GM04504 (cell line): ENCODE results near the gene CHD9NB.
"Not testable (repeated sequence)": the region's sequence is repeated elsewhere in the genome, so short reads cannot be mapped to it uniquely, and the experiment has no call there.

Experiments
- DNase-seq: peaks from one replicate; pipeline ENCODE4 v3.0.0-alpha.2; 2012; ENCODE audit warnings: low read depth

The CHD9NB gene

DNA sequence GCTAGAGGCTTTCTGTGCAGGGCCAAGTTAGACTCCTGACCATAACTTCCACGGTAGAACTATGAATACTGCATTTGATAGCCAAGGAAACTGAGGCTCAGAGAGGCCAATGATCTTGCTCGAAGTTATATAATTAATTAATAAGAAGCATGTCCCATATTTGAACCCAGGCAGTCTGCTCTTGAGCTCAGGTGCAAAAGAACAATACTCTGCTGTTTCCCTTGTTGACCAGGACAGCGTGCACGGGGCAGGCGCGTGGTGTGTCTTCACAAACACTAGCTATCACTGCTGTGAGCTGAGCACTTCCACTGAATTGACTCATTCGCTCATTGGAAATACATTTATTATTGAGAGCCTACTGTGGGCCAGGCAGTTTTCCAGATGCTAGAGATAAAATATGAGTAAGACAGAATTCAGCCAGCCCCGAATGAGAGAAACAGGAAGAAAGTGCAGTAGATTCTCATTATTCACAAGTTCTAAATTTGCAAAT is 3.7 kb upstream of the CHD9NB start:
- no peak for DNase-seq

DNA sequence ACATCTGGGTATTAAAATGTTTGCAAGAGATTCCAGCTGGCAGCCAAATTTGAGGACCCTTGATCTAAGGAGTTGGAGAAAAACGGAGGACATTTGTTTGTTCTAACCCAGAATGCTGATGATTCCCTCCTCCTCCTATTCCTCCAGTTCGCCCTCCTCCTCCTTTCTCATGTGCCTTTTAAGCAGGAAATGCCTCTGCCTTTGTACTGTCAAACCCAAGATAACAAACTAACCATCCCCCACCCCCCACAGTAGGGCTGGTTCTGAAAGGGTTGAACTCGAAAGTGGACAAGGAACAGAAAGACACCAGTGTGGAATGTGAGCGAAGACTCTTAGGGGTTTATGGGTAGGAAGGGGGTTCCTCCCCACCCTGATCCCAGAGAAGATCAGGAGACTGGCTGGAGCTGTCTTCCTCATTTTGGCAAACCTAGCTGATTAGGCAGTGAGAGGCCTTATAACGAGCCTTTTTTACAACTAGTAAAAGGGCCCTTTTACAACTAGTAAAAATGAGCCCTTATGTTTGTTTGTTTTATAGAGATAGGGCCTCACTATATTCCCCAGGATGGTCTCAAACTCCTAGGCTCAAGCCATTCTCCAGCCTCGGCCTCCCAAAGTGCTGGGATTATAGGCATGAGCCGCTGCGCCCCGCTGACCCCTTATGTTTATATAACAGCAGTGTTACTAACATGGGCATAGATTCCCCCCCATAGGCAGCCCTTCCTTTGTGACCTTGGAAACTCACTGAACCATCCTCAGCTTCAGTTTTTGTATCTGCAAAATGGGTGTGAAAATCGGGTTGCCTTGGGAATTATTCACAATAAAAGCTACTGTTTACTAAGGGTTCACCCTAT is 3.1 kb upstream of the CHD9NB start:
- peak; percentile 35 for DNase-seq

DNA sequence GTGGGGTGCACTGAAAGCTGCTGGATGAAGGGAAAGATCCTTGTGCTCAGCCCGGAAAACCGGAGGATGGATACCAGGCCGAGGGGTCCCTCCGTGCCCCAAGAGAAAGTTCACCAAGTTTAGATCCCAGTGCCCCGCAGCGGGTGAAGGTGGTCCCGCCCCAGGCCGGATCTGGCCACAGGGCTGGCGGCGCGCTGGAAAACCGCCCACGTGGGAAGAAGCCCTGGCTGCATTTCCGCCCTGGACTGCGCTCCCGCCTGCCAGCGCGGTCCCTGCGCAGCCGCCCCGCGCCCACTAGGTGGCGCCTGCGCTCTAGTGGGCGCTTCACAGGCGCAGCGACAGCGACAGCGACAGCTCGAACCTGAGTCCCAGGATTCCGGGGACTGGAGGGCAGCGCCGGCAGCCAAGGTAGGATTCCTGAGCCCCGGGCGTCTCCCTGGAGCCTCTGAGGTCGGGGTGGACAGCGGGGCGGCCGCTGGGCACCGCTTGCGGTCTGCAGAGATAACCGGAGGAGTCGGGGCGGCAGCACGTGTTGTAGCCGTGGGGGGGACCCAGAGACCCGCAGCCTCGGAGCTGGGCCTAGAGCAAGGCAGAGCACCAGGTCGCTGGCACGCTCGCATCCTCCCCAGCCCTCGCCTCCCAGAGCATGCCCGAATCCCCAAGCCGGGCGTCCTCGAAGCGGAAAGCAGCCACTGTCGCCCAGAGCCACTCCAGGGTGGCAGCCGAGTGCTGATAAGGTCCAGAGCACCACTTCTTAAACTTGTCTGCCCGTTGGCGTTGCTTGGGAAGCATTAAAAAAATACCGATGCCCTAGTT is 2.2 kb upstream of the CHD9NB start, which contains the start of gene CHD9:
CHD9 (plus strand) TSS at position 322 of the 816 bp plus-strand sequence. CDS start 101,099 bp downstream, outside the sequence.
- DNase-seq: peak; percentile 76

DNA sequence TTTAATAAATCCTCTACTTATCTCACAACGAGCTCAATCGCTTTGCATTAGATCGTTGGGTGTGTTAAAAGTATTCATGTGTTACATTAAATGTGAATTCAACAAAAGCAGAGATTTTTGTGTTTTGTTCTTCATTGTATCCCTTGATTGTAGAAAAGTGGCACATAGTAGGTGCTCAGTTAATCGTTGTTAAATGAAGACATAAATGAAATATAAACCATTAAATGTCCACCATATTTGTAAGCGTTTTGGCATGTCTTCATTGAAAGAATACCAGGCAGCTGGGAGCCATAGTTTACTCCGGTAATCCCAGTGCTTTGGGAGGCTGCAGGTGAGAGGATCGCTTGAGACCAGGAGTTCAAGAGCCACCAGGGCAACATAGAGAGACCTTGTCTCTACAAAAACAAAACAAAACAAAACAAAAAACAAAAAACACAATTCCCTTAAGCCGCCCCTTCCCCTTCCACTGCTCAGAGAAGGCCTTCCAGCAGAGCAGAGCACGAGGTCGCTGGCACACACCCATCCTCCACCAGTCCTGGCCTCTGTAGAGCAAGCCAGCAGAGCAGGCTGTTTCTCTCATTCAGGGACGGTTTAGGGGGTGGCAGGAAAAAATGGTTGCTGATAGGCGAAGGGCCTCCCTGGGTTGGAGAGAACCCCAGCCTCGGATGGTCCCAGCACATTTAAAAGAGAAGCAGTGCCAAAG is 1.4 kb upstream of the CHD9NB start:
- DNase-seq: no peak

DNA sequence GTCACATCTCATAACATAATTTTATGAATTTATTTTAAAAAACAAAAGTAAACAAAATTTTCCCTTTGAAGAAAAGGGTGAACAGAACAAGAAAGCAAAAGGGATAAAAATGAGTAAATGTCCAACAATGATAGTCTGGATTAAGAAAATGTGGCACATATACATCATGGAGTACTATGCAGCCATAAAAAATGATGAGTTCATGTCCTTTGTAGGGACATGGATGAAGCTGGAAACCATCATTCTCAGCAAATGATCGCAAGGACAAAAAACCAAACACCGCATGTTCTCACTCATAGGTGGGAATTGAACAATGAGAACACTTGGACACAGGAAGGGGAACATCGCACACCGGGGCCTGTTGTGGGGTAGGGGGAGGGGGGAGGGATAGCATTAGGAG is 1.4 kb downstream of the CHD9NB start:
- DNase-seq: not testable (repeated sequence)

DNA sequence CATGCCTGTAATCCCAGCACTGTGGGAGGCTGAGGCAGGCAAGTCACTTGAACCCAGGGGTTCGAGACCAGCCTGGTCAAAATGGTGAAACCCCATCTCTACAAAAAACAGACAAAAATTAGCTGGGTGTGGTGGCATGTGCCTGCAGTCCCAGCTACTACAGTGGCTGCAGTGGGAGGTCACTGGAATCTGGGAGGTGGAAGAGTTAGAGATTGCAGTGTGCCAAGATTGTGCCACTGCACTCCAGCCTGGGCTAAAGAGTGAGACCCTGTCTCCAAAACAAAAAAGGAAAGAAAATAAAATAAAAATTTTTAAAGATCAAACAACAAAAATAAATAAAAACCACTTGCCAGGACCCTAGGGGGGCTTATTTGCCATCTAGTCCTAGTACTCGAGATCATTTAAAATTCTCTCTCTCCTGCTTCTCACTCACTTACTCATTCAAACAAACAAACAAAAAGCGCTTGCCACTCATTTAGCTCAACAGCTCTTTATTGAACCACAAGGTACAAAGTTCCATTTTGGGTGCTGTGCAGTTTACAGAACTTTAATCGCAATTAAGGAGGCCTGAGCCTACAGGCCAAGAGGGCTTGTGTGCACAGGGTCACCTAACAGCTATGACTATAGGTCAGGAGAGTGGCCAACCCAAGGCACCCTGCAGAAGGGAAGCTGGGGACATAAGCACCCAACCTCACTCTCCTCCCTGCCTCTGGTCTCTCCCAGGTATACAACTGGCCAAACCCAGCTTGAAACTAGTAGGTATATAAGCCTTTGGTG is 4.4 kb downstream of the CHD9NB start:
- DNase-seq: no peak

DNA sequence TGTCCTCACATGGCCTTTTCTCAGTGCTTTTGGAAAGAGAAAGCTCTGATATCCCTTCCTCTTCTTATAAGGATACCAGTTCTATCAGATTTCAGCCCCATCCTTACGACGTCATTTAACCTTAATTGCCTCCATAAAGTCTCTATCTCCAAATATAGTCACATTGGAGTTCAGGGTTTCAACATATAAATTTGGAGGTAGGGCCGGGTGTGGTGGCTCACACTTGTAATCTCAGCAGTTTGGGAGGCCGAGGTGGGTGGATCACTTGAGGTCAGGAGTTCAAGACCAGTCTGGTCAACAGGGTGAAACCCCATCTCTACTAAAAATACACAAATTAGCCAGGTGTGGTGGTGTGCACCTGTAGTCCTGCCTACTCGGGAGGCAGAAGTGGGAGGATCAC is 5.2 kb downstream of the CHD9NB start:
- not testable (repeated sequence) for DNase-seq

DNA sequence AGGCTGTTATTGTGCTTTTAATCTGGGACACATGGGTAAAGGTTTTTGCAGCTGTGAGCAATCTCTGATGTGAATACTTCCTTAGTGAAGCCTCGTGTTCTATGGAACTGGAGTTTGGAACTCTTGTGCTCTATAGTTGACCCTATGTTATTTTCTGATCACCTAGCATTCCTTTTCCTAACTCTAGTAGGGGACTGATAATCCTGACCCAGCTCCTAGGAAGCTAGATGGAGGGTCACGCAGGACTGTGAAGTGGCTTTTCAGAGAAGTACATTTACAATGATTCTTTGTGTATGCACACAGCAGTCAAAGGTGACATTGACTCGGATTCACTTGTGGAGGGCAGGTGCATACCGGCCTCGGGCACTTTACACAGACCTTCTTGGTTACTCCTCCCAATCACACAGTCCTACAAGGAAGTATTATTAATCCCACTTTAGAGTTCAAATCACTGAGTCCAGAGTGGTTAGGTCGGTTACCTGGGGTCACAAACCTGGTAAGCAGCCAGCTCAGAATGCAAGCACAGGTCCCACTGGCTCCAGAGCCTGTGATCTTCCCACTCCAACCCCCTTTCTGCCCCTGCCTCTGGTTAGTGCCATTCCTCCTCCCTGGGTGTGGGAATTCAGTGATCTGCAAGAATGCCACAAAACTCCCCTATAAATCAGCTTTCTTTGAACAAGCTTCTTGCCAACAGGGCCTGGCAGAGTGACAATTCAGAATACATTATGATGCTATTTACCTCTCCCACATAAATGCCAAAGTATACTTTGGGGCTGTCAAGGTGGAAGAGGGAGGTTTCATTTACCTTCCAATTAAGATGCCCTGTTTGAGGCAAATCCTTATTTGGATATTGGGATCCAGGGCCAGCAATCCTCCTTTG is 7.1 kb downstream of the CHD9NB start:
- no peak for DNase-seq

DNA sequence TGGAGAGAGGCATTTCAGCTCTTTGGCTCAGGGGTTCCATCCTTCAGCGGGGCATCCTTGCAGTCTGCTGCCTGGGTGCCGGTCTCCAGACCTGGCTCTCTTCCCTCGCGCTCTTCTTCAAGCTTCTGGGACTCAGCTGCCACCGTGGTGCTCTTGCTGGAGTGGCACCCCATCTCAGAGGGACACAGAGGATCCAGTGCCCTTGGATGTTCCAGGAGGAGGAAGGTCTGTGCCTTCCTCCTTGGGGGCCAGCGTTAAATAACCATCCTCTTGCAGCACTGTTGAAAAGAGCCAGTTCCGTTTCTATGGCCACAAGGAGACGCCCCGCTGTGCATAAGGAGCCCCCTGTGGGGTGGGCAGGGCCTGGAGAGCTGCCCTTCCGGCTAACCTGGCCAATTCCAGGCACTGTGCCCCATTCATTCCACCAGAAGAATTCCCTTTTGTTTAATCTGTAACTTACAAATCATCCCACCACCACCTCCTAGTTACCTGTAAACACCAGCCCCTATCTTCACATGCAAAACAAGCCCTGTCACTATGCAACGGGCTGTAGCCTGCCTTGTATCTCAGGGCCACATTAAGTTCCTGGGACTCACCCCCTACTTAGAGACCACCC is 8.6 kb downstream of the CHD9NB start:
- DNase-seq: no peak

DNA sequence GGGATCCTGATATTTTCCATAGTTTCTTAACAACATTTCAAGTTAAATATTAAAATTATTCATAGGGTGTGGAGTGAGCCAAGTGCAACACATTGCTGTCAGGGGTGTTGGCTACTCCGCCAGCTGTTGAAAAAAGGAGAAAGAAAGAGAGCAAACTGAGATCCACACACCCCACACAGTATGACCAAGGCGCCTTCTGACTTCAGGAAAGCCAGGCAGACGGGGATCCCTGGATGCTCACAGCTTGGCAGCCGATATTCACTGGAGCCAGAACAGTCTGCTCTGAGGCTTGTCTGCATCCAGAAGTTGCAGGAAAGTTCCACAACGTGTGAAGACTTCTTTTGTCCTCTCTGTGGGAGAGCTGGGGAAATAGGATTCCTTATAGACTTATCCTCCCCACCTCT is 9.3 kb downstream of the CHD9NB start:
- DNase-seq: no peak

DNA sequence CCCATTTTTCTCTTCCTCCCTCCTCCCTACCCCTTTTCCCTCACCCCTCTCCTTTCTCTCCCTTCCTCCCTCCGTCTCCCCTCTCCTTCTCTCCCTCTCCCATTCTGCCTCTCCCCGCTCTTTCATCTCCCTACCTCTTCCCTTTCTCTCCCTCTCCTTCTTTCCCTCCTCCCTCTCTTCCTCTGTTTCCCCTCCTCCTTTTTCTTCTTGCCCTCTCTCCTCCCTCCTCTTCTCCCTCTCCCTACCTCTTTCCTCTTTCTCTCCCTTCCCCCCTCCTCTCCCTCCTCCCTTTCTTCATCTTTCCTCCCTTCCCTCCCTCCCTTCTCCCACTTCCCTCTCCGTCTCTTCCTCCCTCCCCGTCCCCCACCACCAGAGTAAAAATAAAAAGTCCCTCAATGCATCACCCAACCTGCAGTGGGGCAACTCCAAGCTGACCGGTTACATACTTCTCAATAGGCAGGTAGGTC is 10.4 kb downstream of the CHD9NB start:
- no peak for DNase-seq

DNA sequence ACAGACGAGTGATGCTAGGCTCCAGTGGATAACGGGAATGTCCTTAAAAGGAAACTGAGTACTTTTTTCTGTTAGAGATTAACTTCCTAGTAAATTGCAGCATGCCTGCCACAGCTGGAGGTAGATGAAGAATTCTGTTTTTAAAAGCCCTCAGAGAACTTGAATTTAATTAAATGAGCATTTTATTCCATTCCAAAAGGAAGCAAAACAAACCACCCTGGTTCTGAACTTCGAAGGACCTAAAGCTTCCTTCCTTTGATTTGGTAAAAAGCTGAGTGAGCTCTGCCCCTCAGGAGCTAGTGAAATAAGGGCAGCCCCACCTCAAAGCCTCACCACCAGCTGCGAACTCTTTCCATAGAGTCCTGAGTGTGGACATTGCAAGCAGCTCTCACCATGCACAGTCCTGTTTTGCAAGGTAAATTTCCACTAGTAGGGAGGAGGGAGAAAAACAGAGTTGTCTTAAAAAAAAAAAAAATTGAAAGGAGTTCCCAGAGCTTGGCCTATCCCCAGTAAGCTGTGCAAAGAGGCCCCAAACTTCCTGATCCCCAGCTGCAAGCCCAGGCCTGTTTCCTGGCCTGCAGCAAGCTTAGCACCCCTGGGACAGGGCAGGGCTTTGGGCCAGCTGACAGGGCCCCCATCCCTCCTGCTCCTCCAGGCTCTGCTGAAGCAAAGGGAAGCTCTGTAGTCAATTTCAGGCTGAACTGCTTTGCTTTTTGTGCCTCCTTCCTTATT is 11.2 kb downstream of the CHD9NB start:
- no peak for DNase-seq

DNA sequence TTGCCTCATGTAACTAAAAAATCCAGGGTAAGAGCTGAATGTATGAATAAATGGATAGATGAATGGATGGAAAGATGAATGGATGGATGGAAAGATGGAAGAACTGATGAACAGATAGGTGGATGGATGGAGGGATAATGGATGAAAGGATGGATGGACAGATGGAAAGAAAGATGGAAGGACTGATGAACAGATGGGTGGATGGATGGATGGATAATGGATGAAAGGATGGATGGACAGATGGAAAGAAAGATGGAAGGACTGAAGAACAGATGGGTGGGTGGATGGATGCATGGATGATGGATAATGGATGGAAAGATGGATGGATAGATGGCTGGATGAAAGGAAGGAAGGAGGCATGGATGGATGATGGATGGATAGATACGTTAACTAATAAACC is 11.9 kb downstream of the CHD9NB start:
- DNase-seq: no peak

DNA sequence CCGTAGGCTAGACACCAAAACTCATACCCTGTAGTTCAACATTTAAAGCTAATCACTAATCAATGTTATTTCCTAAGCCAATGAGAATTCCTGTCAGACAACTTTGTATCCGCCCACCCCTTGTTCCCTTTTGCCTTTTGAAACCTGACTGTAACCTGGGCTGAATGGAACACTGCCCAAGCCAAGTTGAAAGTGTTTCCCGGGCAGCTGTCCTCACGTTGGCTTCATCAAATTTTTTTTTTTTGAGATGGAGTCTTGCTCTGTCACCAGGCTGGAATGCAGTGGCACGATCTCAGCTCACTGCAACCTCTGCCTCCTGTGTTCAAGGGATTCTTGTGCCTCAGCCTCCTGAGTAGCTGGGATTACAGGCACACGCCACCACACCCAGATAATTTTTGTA is 16.0 kb downstream of the CHD9NB start:
- DNase-seq: not testable (repeated sequence)

DNA sequence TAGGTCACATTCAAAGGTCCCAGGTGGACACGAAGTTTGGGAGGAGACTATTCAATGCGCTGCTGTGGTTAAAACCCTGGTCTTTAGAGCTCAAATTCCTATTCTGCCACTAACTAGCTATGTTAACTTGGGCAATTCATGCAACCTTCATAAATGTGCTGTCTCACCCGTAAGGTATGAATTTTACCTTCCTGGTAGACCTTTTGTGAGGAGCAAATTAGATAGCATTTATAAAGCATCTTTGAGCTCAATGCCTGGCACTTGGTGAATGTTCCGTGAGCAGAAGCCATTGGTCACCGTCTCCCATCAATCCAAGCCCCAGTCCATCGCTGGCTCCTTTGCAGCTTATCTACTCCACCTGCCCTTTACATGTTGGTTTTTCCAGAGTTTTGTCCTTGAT is 16.6 kb downstream of the CHD9NB start:
- no peak for DNase-seq

DNA sequence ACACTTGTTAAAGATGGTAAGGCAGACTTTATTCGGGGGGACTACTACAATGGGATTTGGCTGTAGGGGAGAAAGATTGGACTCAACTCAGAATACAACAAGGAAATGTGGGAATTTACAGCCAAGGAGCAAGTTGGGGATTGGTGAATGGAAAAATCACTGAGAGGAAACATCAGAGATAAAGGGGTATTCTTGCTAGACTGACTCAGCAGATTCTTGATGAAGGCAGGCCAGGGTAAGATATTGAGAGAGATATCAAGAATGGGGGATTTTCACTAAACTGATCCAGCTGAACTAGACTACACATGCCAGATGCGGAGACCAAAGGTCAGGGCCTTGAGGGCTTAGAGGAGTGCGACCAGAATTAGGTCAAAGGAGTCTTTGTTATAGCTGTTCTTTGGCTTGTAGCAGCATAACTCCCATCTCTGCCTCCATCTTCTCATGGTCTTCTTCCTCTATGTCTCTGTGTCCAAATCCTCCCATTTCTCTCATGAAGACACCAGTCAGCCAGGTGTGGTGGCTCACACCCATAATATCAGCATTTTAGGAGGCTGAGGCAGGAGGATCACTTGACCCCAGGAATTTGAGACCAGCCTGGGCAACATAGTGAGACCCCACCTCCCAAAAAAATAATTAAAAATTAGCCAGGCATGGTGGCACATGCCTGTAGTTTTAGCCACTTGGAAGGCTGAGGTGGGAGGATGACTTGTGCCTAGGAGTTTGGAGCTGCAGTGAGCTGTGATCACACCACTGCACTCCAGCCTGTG is 17.3 kb downstream of the CHD9NB start:
- DNase-seq: no peak

DNA sequence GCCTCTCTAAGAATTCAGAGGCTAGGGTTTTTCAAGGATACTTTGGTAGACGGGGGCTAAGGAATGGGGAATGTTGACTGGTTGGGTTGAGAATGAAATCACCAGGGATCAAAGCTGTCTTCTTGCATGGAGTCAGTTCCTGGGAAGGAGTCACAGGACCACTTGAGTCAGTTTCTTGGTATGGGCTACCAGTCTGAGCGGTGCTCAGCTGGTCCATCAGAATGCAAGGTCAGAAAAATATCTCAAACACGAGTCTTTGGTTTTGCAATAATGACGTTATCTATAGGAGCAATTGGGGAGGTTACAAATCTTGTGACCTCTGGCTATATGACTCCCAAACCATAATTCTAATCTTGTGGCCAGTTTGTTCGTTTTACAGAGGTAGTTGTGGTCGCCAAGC is 18.4 kb downstream of the CHD9NB start:
- no peak for DNase-seq

DNA sequence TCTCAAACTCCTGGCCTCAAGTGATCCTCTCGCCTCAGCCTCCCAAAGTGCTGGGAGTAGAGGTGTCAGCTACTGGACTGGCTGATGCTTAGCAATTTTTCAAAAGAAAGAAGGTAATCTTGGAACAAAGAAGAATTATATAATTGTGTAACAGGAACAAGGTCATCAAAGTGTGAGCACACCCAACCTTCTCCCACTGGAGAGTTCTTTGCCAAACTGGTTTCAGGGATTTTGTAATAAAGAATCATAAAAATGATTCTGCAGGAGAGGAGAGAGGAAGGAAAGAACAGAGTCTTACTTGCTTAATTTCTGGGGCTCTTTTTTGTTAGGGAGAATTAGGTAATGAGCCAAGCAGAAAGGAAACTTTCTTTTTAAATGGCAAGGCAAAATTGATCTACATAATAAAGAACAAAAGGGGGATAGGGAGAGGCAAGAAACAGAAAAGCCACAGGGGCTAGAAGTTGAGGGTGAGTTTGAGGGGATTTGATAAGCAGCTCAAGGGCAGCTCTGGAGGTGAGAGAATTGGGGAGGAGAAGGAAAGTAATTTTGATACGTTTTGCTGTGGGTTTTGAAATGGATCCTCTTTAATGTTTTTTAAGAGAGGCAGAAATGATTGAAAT is 21.3 kb downstream of the CHD9NB start:
- DNase-seq: no peak
